ENCODE measurements around the gene SLC7A6OS. TPM values are rescaled to one million over a fixed set of nuclear protein-coding genes. Genes with fewer than 3 reads are reported as not detected.

SLC7A6OS gene
- 16.1 and 17.0 TPM in 2 replicates for total RNA-seq

DNA sequence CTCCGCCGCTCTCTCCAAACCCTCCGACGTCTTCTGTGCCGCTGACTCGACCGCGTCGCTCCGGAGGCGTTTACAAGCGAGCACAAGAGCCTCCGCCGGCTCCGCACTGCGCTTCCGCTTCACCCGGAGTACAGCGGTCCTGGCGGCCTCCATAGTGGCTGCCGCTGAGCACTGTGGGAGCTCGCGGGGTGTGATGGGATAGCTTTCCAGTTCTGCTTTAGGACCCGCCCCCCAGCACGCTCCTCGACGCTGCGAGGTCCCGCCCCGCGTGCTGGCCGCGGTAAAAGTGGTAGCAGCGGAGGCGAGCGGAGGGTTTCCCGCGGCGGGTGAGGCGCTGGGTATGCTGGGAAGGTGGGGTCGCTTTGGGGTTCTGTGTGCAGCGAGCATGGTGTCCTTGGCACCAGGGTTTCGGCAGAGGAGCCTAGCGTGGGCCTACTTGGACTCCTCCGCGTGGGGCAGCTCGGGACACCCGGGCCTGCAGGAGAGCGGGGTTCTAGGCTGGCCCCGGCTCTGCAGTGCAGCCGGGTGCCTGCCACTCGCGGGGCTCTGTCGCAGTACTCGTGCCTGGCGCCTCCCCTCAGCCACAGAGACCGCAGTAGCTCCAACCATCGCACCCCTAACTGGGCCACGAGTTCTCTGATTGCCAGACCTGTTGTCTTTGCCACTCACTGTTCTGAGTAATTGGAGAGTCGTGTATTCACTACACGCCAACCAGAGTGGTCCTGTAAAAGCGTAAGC is at the start of gene SLC7A6OS, which contains the start of gene PRMT7:
TSS of gene SLC7A6OS (minus strand) at position 173 of the 738 bp plus-strand sequence. CDS start at position 153, 20 bp downstream.
TSS of gene PRMT7 (plus strand) at position 246 of the 738 bp plus-strand sequence. CDS start 4,961 bp downstream, outside the sequence.

DNA sequence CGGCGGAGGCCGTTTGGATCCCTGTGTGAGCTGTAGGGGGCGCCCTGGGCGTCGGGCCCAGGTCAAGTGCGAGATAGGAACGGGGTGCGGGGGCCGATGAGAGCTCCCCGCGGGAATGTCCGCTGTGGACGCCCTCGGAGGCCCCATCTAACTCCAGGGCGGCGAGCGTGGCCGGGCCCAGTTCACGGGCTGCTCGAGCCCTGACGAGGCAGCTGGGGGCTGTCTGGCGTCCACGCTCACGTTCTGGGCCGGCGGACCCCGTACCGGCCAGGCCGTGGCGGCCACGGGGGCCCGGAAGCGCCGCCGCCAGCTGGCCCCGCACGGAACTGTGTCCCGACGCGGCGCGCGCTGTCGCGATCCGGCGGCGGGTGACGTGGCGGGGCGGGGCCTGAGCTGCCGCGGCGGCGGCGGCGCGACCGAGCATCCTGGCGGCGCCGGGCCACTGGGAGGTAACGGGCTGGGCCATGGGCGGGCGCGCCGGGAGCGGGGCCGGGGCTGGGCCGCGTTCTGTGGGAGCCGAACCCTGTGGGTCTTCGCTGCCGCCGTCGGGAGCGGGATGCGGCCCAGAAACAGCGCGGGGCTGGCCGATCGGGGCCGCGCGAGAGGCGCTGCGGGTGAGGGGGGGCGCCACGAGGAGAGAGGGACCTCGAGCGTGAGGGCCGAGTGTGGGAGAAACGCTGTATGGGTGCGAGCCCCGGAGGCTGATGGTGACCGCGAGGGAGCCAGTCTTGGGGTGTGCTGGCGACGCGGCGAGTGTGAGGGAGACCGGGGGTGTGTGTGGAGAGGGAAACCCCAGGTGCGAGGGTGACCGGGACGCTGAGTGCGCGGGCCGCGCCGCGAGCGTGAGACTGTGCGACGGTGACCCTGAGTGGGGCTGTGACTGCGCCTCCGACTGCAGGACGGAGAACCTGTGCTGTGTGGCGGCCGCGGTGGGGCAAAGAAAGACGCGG is 46.3 kb downstream of the SLC7A6OS start, which contains the start of gene SLC7A6:
TSS of gene SLC7A6 (plus strand) at position 399 of the 950 bp plus-strand sequence. CDS start 10,201 bp downstream, outside the sequence.

Other genes starting within 250 kb of the SLC7A6OS start
- 11.6 and 16.2 TPM in 2 replicates for gene NFATC3, start 225.6 kb downstream of the SLC7A6OS start, total RNA-seq
- 50.6 and 64.8 TPM in 2 replicates for gene ESRP2, start 74.8 kb downstream of the SLC7A6OS start, total RNA-seq
- gene PLA2G15, start 65.6 kb downstream of the SLC7A6OS start, total RNA-seq = 5.8 and 19.4 TPM in 2 replicates
- gene SLC7A6, start 46.4 kb downstream of the SLC7A6OS start, total RNA-seq = 10.9 and 16.5 TPM in 2 replicates
- gene PRMT7, start 73 bp upstream of the SLC7A6OS start, total RNA-seq = 25.6 and 41.6 TPM in 2 replicates
- under 0.01 and 0.14 TPM in 2 replicates for gene SMPD3, start 137.6 kb upstream of the SLC7A6OS start, total RNA-seq
- 24.9 and 33.6 TPM in 2 replicates for gene ZFP90, start 228.3 kb upstream of the SLC7A6OS start, total RNA-seq

Data from nasal cavity respiratory epithelium epithelial cell of viscerocranial mucosa (primary cell).